Measurements from ENCODE around the gene TSR3. TPM values are rescaled to one million over a fixed set of nuclear protein-coding genes. Genes with fewer than 3 reads are reported as not detected.

TSR3 gene
- total and polyA plus RNA-seq, 2 donors from 2014 or later = 44.8 to 95.4 TPM

DNA sequence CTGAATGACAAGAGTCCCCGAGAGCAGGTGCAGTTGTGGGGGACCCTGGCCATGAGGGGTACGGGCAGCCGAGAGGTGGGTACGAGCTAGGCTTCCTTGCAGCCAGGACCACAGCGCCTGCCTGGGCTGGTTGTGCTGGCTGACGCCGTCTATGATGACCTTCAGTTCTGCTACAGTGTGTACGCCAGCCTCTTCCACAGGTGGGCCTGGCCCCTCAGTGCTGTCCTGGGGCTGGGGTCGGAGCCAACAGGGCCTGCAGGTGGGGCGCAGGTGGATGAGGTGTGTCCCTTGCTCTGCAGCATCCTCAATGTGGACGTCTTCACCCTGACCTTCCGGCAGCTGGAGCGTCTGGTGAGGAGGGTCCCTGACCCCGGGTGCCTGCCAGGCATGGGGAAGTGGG, 7.2 kb downstream of the TSR3 start:
- TF ChIP-seq, protein P1, sequence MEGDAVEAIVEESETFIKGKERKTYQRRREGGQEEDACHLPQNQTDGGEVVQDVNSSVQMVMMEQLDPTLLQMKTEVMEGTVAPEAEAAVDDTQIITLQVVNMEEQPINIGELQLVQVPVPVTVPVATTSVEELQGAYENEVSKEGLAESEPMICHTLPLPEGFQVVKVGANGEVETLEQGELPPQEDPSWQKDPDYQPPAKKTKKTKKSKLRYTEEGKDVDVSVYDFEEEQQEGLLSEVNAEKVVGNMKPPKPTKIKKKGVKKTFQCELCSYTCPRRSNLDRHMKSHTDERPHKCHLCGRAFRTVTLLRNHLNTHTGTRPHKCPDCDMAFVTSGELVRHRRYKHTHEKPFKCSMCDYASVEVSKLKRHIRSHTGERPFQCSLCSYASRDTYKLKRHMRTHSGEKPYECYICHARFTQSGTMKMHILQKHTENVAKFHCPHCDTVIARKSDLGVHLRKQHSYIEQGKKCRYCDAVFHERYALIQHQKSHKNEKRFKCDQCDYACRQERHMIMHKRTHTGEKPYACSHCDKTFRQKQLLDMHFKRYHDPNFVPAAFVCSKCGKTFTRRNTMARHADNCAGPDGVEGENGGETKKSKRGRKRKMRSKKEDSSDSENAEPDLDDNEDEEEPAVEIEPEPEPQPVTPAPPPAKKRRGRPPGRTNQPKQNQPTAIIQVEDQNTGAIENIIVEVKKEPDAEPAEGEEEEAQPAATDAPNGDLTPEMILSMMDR (IDR thresholded peaks at IDR 0.05; ENCODE audit: borderline replicate concordance, extremely low read depth, insufficient read depth) = no peak
- Histone ChIP-seq H3K27ac (ENCODE audit: low read depth in 2 of 2, low read length in 2 of 2) (no peak overlapping the region), H3K27me3 (ENCODE audit: control insufficient read depth, insufficient read depth, low read length) (no peaks in the 10 kb centered on the region), H3K9ac (ENCODE audit: low read length in 3 of 3) (no peak overlapping the region), H3K9me3 (ENCODE audit: control insufficient read depth in 2 of 3, insufficient read depth in 1 of 3, low read length in 3 of 3) (no peaks in the 10 kb centered on the region), H3K4me1 (ENCODE audit: control insufficient read depth in 2 of 3, insufficient read depth in 2 of 3, low read depth in 1 of 3, low read length in 3 of 3) (peaks cover 0 to 13% (median 0%) of the 10 kb centered on the region in 3 donors), H3K36me3 (ENCODE audit: control insufficient read depth in 2 of 3, insufficient read depth in 3 of 3, low read length in 3 of 3) (peaks cover 0 to 11% (median 0%) of the 10 kb centered on the region in 3 donors), H3K4me3 (ENCODE audit: low read length in 3 of 3) (no peak overlapping the region)
- intact Hi-C loops (cut with DNase I) = no loop called here
- FAIRE-seq = no peak
- DNase-seq = no peak

DNA sequence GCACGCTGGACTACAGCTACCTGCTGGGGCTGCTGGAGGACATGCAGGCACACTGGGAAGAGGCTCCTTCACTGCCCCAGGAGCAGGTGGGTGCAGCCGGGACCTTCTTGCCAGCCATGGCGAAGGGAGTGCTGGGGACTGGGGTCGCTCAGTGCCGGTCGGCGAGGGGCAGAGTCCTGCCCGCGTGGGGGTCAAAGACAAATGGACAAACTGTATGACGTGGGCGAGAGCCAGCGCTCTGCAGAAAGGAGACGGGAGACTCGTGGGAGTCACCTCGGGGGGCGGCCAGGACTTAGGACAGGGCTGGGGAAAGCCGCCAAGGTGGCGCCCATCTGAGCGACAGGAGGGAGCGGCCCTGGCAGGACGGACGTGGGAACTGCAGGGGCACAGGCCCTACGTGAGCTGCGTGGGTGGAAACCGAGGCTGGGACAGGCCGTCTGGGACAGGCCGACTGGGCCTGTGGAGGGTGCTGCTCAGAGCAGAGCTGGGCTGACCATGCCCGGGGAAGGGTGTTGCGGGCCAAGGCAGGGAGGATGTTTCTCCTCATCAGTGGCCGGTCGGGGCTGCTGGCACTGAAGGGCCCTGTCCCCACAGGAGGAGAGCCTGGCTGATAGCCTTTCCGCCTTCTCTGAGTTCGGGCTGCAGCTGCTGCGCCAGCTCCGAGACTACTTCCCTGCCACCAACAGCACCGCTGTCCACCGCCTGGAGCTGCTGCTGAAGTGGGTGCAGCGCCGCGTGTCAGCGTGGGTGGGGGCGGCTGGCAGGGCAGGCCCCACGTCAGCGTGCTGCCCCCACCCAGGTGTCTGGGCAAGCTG, 8.0 kb downstream of the TSR3 start:
- peaks cover 0 to 13% (median 0%) of the 10 kb centered on the region in 3 donors for H3K4me1 ChIP-seq (ENCODE audit: control insufficient read depth in 2 of 3, insufficient read depth in 2 of 3, low read depth in 1 of 3, low read length in 3 of 3)
- no peak overlapping the region for H3K9ac ChIP-seq (ENCODE audit: low read length in 3 of 3)
- no peak overlapping the region for H3K27ac ChIP-seq (ENCODE audit: low read depth in 2 of 2, low read length in 2 of 2)
- H3K36me3 ChIP-seq (ENCODE audit: control insufficient read depth in 2 of 3, insufficient read depth in 3 of 3, low read length in 3 of 3) = peaks cover 0 to 4% (median 0%) of the 10 kb centered on the region in 3 donors
- H3K9me3 ChIP-seq (ENCODE audit: control insufficient read depth in 2 of 3, insufficient read depth in 1 of 3, low read length in 3 of 3) = no peaks in the 10 kb centered on the region
- H3K27me3 ChIP-seq (ENCODE audit: control insufficient read depth, insufficient read depth, low read length) = no peaks in the 10 kb centered on the region
- intact Hi-C loops (cut with DNase I) = no loop called here
- TF ChIP-seq, protein P1 (IDR thresholded peaks at IDR 0.05; ENCODE audit: borderline replicate concordance, extremely low read depth, insufficient read depth) = no peak
- FAIRE-seq (no peak), DNase-seq (peak in 1 of 5 donors; percentile 38)
- peak overlapping the region; percentile 26 to 52 (median 42) for H3K4me3 ChIP-seq (ENCODE audit: low read length in 3 of 3)

DNA sequence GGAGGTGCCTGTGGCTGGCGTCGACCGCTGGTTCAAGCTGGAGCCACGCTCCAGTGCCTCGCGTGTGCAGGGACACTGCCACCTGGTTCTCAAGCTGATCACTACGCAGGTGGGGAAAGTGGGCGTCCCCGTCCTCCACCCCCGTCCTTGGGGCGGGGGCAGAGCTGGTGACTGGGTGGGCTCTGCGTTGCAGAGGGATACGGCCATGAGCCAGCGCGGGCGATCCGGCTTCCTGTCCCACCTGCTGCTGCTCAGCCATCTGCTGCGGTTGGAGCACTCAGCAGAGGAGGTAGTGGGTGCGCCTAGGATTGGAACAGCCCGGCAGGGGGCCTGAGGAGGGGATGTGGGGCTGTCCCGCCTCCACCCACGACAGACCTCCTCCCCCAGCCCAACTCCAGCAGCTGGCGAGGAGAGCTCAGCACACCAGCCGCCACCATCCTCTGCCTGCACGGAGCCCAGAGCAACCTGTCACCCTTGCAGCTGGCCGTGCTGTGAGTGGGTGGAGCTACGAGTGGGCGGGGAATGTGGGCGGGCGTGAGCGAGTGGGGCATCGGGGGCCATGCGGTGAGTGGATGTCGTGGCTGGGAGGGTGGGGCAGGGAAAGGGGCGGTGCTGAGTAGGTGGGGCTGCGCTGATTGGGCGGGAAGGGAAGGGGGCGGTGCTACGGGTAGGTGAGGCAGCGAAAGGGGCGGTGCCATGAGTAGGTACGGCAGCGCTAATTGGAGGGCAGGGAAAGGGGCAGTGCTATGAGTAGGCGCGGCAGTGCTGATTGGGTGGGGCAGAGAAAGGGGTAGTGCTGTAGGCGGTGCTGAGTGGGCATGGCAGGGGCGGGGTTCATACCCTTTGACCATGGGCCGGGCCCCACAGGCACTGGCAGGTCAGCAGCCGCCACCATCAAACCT, 8.9 kb downstream of the TSR3 start:
- peaks cover 0 to 3% (median 0%) of the 10 kb centered on the region in 3 donors for H3K36me3 ChIP-seq (ENCODE audit: control insufficient read depth in 2 of 3, insufficient read depth in 3 of 3, low read length in 3 of 3)
- intact Hi-C loops (cut with DNase I) = no loop called here
- H3K9ac ChIP-seq (ENCODE audit: low read length in 3 of 3) = no peak overlapping the region
- peak overlapping the region; percentile 26 to 52 (median 42) for H3K4me3 ChIP-seq (ENCODE audit: low read length in 3 of 3)
- H3K27ac ChIP-seq (ENCODE audit: low read depth in 2 of 2, low read length in 2 of 2) = no peak overlapping the region
- FAIRE-seq (peak; percentile 77), DNase-seq (peak; percentile 97 to 99 (median 99))
- no peaks in the 10 kb centered on the region for H3K9me3 ChIP-seq (ENCODE audit: control insufficient read depth in 2 of 3, insufficient read depth in 1 of 3, low read length in 3 of 3)
- peaks cover 0 to 14% (median 0%) of the 10 kb centered on the region in 3 donors for H3K4me1 ChIP-seq (ENCODE audit: control insufficient read depth in 2 of 3, insufficient read depth in 2 of 3, low read depth in 1 of 3, low read length in 3 of 3)
- H3K27me3 ChIP-seq (ENCODE audit: control insufficient read depth, insufficient read depth, low read length) = no peaks in the 10 kb centered on the region
- TF ChIP-seq, protein P1 (IDR thresholded peaks at IDR 0.05; ENCODE audit: borderline replicate concordance, extremely low read depth, insufficient read depth) = no peak

Measured in kidney (tissue), 14 donors.